ENCODE results near the gene ASB3.

ASB3 gene

GRCh38 chr2:53770264-53770663 is 16.5 kb downstream of the ASB3 start:
- no peak overlapping the region for H3K4me3 ChIP-seq (ENCODE audit: low read depth in 1 of 2, low read length in 2 of 2)
- H3K9ac ChIP-seq (ENCODE audit: low read depth, low read length), result no peak overlapping the region
- no peak for TF ChIP-seq CTCF (IDR thresholded peaks at IDR 0.05; ENCODE audit: borderline replicate concordance, extremely low read depth, low read length, poor library complexity, severe bottlenecking)
- TF ChIP-seq EZH2 (IDR thresholded peaks at IDR 0.05; ENCODE audit: borderline replicate concordance, low read depth, low read length, severe bottlenecking), result no peak
- H3K27me3 ChIP-seq (ENCODE audit: insufficient read depth, low read length, poor library complexity), result no peaks in the 10 kb centered on the region
- no peak for DNase-seq
- peaks cover 94% of the 10 kb centered on the region for H3K79me2 ChIP-seq (ENCODE audit: insufficient read depth, low read length)
- H3K4me2 ChIP-seq (ENCODE audit: insufficient read depth, low read length), result peak overlapping the region; percentile 91; the same call in 1 of the 2 replicates
- peaks cover 31% of the 10 kb centered on the region for H3K36me3 ChIP-seq (ENCODE audit: insufficient read depth, low read length)
- no peak overlapping the region for H2AFZ ChIP-seq (ENCODE audit: low read depth, low read length)
- no peak for ATAC-seq (ENCODE audit: insufficient read depth, low read depth)
- H3K27ac ChIP-seq (ENCODE audit: low read length), result no peak overlapping the region
- no peaks in the 10 kb centered on the region for H3K9me3 ChIP-seq (ENCODE audit: insufficient read depth, low read length, severe bottlenecking)
- H3K4me1 ChIP-seq (ENCODE audit: insufficient read depth, low read length), result peaks cover 38% of the 10 kb centered on the region
- no peaks in the 10 kb centered on the region; the same call in 1 of the 2 replicates for H4K20me1 ChIP-seq (ENCODE audit: insufficient read depth, low read length)

GRCh38 chr2:53769318-53769945 is 17.3 kb downstream of the ASB3 start:
- H3K4me1 ChIP-seq (ENCODE audit: insufficient read depth, low read length), result peaks cover 38% of the 10 kb centered on the region
- H3K27ac ChIP-seq (ENCODE audit: low read length), result peak overlapping the region; percentile 95
- H4K20me1 ChIP-seq (ENCODE audit: insufficient read depth, low read length), result no peaks in the 10 kb centered on the region; the same call in 1 of the 2 replicates
- peak overlapping the region; percentile 92 for H3K9ac ChIP-seq (ENCODE audit: low read depth, low read length)
- H2AFZ ChIP-seq (ENCODE audit: low read depth, low read length), result no peak overlapping the region
- H3K79me2 ChIP-seq (ENCODE audit: insufficient read depth, low read length), result peaks cover 86% of the 10 kb centered on the region
- no peak for TF ChIP-seq EZH2 (IDR thresholded peaks at IDR 0.05; ENCODE audit: borderline replicate concordance, low read depth, low read length, severe bottlenecking)
- TF ChIP-seq CTCF (IDR thresholded peaks at IDR 0.05; ENCODE audit: borderline replicate concordance, extremely low read depth, low read length, poor library complexity, severe bottlenecking), result no peak
- H3K36me3 ChIP-seq (ENCODE audit: insufficient read depth, low read length), result peaks cover 28% of the 10 kb centered on the region
- H3K4me2 ChIP-seq (ENCODE audit: insufficient read depth, low read length), result peak overlapping the region; percentile 91
- DNase-seq (no peak), ATAC-seq (ENCODE audit: insufficient read depth, low read depth) (no peak)
- no peaks in the 10 kb centered on the region for H3K27me3 ChIP-seq (ENCODE audit: insufficient read depth, low read length, poor library complexity)
- peak overlapping the region in 1 of 2 experiments; percentile 84; a peak in 3 of 4 replicates for H3K4me3 ChIP-seq (ENCODE audit: low read depth in 1 of 2, low read length in 2 of 2)
- no peaks in the 10 kb centered on the region for H3K9me3 ChIP-seq (ENCODE audit: insufficient read depth, low read length, severe bottlenecking)

GRCh38 chr2:53768242-53768542 is 18.6 kb downstream of the ASB3 start:
- Histone ChIP-seq H3K79me2 (ENCODE audit: insufficient read depth, low read length) (peaks cover 74% of the 10 kb centered on the region), H3K27me3 (ENCODE audit: insufficient read depth, low read length, poor library complexity) (no peaks in the 10 kb centered on the region), H3K4me3 (ENCODE audit: low read depth in 1 of 2, low read length in 2 of 2) (peak overlapping the region; percentile 68 to 84), H3K4me1 (ENCODE audit: insufficient read depth, low read length) (peaks cover 38% of the 10 kb centered on the region), H3K9ac (ENCODE audit: low read depth, low read length) (peak overlapping the region; percentile 92), H3K9me3 (ENCODE audit: insufficient read depth, low read length, severe bottlenecking) (no peaks in the 10 kb centered on the region), H3K4me2 (ENCODE audit: insufficient read depth, low read length) (peak overlapping the region; percentile 91), H3K27ac (ENCODE audit: low read length) (peak overlapping the region; percentile 95), H4K20me1 (ENCODE audit: insufficient read depth, low read length) (no peaks in the 10 kb centered on the region; the same call in 1 of the 2 replicates), H3K36me3 (ENCODE audit: insufficient read depth, low read length) (peaks cover 29% of the 10 kb centered on the region), H2AFZ (ENCODE audit: low read depth, low read length) (peak overlapping the region; percentile 97)
- DNase-seq (peak; percentile 77), ATAC-seq (ENCODE audit: insufficient read depth, low read depth) (peak; percentile 82)
- TF ChIP-seq EZH2 (IDR thresholded peaks at IDR 0.05; ENCODE audit: borderline replicate concordance, low read depth, low read length, severe bottlenecking) (no peak), CTCF (IDR thresholded peaks at IDR 0.05; ENCODE audit: borderline replicate concordance, extremely low read depth, low read length, poor library complexity, severe bottlenecking) (no peak)
